NCI-H2227 treated with DMSO at 0.1 percent for 48 hours (cell line): Measurements from ENCODE around the gene MSL3B.

Source experiments
- DNase-seq: peaks from one replicate; lab custom pipeline; 2025; lab: John Stamatoyannopoulos, UW

MSL3B gene

DNA sequence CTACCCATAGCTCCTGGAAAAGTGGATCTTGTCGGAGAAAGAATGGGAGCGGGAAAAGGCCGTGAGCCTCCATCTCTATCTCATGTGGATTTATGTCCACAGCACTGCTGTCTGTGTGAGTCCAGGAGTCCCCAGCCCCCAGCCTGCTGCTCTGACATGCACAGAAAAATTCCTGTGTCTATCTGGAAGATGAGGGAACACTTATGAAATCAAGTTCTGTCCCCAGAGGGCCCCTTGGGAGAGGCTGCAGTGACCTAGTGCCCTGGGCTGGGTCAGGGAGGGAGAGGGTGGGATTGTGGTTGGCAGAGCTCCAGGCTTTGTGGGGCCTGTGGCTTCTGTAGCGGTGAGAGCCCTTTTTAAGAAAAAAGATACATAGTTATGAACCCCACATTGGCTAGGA lies 51.4 kb downstream of the MSL3B start:
- DNase-seq: no peak

DNA sequence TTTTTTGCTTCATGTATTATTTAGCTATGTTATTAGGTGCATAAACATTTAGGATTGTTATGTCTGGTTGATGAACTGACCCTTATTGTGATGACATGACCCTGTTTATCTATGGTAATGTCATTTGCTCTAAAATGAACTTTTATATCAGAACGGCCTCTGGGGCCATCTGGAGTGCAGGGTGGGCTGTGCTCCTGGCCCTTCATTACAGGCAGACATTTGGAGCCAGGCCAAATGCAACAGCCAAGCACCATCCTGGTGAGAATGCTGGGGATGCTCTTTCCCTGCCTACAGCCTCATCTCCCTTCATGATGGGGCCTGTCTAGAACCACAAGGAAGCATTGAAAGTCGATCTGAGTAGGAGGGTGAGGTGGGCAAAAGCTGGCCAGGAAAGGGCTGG lies 51.9 kb downstream of the MSL3B start:
- DNase-seq: no peak

DNA sequence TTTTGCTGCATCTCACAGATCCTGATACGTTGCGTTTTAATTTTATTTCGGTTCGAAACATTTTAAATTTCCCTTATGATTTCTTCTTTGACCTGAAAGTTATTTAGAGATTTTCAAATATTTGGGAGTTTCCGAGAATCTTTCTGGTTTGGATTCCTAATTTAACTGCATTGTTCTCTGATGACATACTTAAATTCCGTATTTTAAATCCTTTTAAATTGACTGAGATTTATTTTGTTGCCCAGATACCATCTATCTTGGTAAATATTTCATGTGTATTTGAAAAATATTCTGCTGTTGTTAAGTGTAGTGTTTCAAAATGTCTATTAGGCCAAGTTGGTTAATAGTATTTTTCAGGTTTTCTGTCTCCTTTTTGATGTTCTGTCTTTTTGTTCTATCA lies 52.3 kb downstream of the MSL3B start:
- DNase-seq: no peak
